Activated CD4-positive, alpha-beta memory T cell treated with anti-CD3 and anti-CD28 coated beads for 36 hours (primary cell): ENCODE results near the gene GPX7. TPM values are rescaled to one million over a fixed set of nuclear protein-coding genes. Genes with fewer than 3 reads are reported as not detected.

ENCODE experiments used
- CTCF ChIA-PET: fragments of 350-600 bp; sonication (Branson Sonifier 250); formaldehyde crosslinking; loops from one replicate; lab custom pipeline; 2021; ENCODE audit warnings: antibody characterized with exemption, inconsistent platforms; lab: Charles Lee
- POLR2A ChIA-PET: fragments of 350-600 bp; sonication (Branson Sonifier 250); formaldehyde crosslinking; loops from one replicate; lab custom pipeline; 2021; ENCODE audit warnings: antibody characterized with exemption; lab: Charles Lee
- DNase-seq: peaks from one replicate; pipeline ENCODE4 v3.0.0-alpha.2; 2020
- H3K27ac Mint-ChIP-seq: one replicate; pipeline ENCODE4 v1.8.0; 2021; ENCODE audit warnings: mixed read lengths
- H3K27me3 Mint-ChIP-seq: one replicate; pipeline ENCODE4 v1.8.0; 2021; ENCODE audit warnings: mixed read lengths
- H3K36me3 Mint-ChIP-seq: one replicate; pipeline ENCODE4 v1.8.0; 2021; ENCODE audit warnings: mixed read lengths
- H3K4me1 Mint-ChIP-seq: one replicate; pipeline ENCODE4 v1.8.0; 2021; ENCODE audit warnings: low read depth, mixed read lengths
- H3K4me3 Mint-ChIP-seq: one replicate; pipeline ENCODE4 v1.8.0; 2021; ENCODE audit warnings: mild to moderate bottlenecking, mixed read lengths
- H3K9me3 Mint-ChIP-seq: one replicate; pipeline ENCODE4 v1.8.0; 2021; ENCODE audit warnings: mixed read lengths
- intact Hi-C: fragments of 100-400 bp; cut with micrococcal nuclease; formaldehyde crosslinking; loops from one replicate; pipeline ENCODE4 v1.15.1; 2023
- total RNA-seq, 2 experiments: library from RNA; stranded (reverse); gene quantifications; one replicate each; pipeline ENCODE4 v1.2.3, GENCODE V29; 2021

The GPX7 gene
- total RNA-seq, 2 experiments from 2014 or later: 19.9 to 20.6 TPM

DNA sequence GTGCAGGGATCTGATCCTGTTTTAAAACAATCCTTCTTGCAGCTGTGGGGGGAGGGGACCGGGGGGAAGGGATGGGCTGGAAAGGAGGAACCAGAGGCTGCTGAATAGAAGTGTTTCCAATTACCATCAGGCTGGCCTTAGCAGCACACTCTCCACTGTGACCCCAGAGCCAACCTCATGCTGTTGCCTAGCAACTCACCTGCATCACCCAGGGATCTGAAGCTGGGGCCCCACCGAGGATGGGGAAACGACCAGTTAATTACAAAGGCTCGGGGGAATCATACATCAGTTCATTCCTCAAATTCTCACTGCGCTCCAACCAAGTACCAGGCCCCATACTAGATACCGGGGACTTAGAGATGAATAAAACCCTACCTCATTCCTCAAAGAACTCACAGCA is 11.9 kb upstream of the GPX7 start:
- no peak overlapping the region for H3K27ac Mint-ChIP-seq
- no peaks in the 10 kb centered on the region for H3K9me3 Mint-ChIP-seq
- DNase-seq: no peak
- no peaks in the 10 kb centered on the region for H3K4me1 Mint-ChIP-seq
- POLR2A ChIA-PET: no interaction called here
- intact Hi-C loops: no loop called here
- no peaks in the 10 kb centered on the region for H3K27me3 Mint-ChIP-seq
- CTCF ChIA-PET: interaction anchor here (0.6 kb wide), 1 partner anchor 327 kb away, joined by 3 read pairs; no protein-coding TSS in a partner anchor
- no peak overlapping the region for H3K4me3 Mint-ChIP-seq
- no peaks in the 10 kb centered on the region for H3K36me3 Mint-ChIP-seq

DNA sequence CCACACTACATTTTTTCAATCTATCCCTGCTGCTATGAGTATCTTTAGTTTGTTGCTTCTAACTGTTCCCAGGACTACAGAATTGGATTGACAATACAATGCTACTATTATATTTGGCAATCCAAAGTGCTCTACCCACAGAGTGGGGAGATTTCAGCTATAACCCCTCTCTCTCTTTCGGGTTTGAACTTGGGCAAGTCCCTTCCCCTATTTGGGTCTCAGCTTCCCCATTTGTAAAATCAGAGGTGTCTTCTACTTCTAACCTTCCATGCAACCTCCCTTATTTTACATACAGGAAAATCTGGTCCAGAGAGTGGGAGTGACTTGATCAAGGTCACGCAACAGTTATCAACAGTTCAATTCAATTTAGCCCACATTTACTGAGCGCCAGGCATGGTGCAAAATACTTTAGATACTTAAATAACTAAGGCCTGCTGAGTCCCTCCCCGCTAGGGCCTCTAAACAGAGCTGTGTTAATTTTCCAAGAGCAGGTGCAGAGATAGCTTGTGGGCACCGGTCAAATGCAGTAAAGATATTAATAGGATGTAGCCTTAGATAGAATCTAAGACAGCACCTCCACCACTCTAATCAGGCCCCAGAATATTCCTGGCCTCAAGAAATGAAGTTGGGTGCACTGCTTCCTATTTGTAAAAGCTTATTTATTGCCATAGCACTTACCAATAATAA is 9.4 kb upstream of the GPX7 start:
- POLR2A ChIA-PET: interaction anchor here (2.4 kb wide), 1 partner anchor 11 kb away, joined by 5 read pairs; no protein-coding TSS in a partner anchor
- intact Hi-C loops: no loop called here
- CTCF ChIA-PET: interaction anchor here (1.3 kb wide), 1 partner anchor 9 kb away, joined by 4 read pairs; no protein-coding TSS in a partner anchor

GRCh38 chr1:52593495-52593894 is 8.7 kb upstream of the GPX7 start:
- Mint-ChIP-seq H3K36me3 (no peaks in the 10 kb centered on the region), H3K4me1 (no peaks in the 10 kb centered on the region), H3K4me3 (no peak overlapping the region), H3K27ac (no peak overlapping the region), H3K9me3 (no peaks in the 10 kb centered on the region), H3K27me3 (no peaks in the 10 kb centered on the region)
- ChIA-PET POLR2A (interaction anchor here (2.4 kb wide), 1 partner anchor 10 kb away, joined by 5 read pairs; no protein-coding TSS in a partner anchor), CTCF (interaction anchor here (1.3 to 1.6 kb wide), 2 partner anchors 8 to 93 kb away, joined by 3 to 4 read pairs; no protein-coding TSS in a partner anchor)
- intact Hi-C loops: no loop called here
- no peak for DNase-seq

More for the DNA sequence above, 9.4 kb upstream of the GPX7 start:
- H3K27ac Mint-ChIP-seq: no peak overlapping the region
- no peak for DNase-seq
- H3K36me3 Mint-ChIP-seq: no peaks in the 10 kb centered on the region
- H3K27me3 Mint-ChIP-seq: no peaks in the 10 kb centered on the region
- no peaks in the 10 kb centered on the region for H3K4me1 Mint-ChIP-seq
- H3K9me3 Mint-ChIP-seq: no peaks in the 10 kb centered on the region
- no peak overlapping the region for H3K4me3 Mint-ChIP-seq

GRCh38 chr1:52595061-52595460 is 7.1 kb upstream of the GPX7 start:
- H3K9me3 Mint-ChIP-seq: no peaks in the 10 kb centered on the region
- H3K36me3 Mint-ChIP-seq: no peaks in the 10 kb centered on the region
- ChIA-PET CTCF (no interaction called here), POLR2A (interaction anchor here (2.4 kb wide), 1 partner anchor 9 kb away, joined by 5 read pairs; no protein-coding TSS in a partner anchor)
- no peak for DNase-seq
- intact Hi-C loops: no loop called here
- H3K27ac Mint-ChIP-seq: no peak overlapping the region
- no peak overlapping the region for H3K4me3 Mint-ChIP-seq
- peaks cover 1% of the 10 kb centered on the region for H3K4me1 Mint-ChIP-seq
- H3K27me3 Mint-ChIP-seq: no peaks in the 10 kb centered on the region

- Mint-ChIP-seq H3K4me1 (peaks cover 17% of the 10 kb centered on the region), H3K27ac (no peak overlapping the region), H3K9me3 (no peaks in the 10 kb centered on the region), H3K36me3 (peaks cover 2% of the 10 kb centered on the region), H3K27me3 (no peaks in the 10 kb centered on the region), H3K4me3 (no peak overlapping the region)
- ChIA-PET POLR2A (no interaction called here), CTCF (no interaction called here)
- no peak for DNase-seq
- intact Hi-C loops: no loop called here
These were observed 4.3 kb upstream of the GPX7 start for GRCh38 chr1:52597912-52598311.

DNA sequence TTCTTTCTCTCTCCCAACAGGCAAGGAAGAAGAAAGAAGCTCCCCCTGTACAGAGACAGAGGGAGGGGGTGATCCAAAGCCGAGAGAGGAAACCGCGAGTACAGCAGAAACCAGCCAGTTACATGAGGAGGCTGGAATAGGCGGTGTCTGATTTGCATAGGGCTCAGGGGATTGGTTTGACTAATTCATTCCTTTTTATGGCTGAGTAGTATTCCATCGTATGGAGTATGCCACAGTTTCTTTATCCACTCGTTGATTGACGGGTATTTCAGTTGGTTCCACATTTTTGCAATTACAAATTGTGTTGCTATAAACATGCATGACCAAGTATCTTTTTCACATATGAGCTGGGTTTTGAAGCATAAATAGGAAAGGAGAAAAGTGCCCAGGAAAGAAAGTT is 3.4 kb upstream of the GPX7 start:
- peaks cover 3% of the 10 kb centered on the region for H3K36me3 Mint-ChIP-seq
- DNase-seq: no peak
- H3K27me3 Mint-ChIP-seq: no peaks in the 10 kb centered on the region
- H3K9me3 Mint-ChIP-seq: no peaks in the 10 kb centered on the region
- H3K4me3 Mint-ChIP-seq: no peak overlapping the region
- ChIA-PET CTCF (interaction anchor here (0.8 kb wide), 1 partner anchor 35 kb away, joined by 3 read pairs; no protein-coding TSS in a partner anchor), POLR2A (interaction anchor here (0.7 kb wide), 1 partner anchor 46 kb away, joined by 6 read pairs; the partner anchor contains the start of gene TUT4)
- peaks cover 25% of the 10 kb centered on the region for H3K4me1 Mint-ChIP-seq
- intact Hi-C loops: no loop called here
- no peak overlapping the region for H3K27ac Mint-ChIP-seq

DNA sequence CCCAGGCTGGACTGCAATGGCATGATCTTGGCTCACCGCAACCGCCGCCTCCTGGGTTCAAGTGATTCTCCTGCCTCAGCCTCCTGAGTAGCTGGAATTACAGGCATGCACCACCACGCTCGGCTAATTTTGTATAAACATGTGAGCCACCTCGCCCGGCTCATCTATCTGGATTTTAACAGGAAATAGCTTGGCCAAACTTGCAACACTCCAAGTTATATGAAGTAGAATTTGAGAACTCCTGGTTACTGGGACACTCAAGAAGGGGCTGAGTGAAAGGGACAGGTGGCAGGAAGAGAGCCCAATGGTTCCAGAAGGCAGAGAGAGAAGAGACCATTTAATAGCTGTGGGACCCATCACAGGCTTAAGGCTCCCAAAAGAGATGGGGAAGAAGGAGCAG is 2.9 kb upstream of the GPX7 start:
- H3K4me3 Mint-ChIP-seq: no peak overlapping the region
- H3K27ac Mint-ChIP-seq: no peak overlapping the region
- intact Hi-C loops: no loop called here
- H3K4me1 Mint-ChIP-seq: peaks cover 30% of the 10 kb centered on the region
- no peak for DNase-seq
- no peaks in the 10 kb centered on the region for H3K9me3 Mint-ChIP-seq
- ChIA-PET CTCF (interaction anchor here (0.8 kb wide), 1 partner anchor 34 kb away, joined by 3 read pairs; no protein-coding TSS in a partner anchor), POLR2A (interaction anchor here (0.7 kb wide), 1 partner anchor 46 kb away, joined by 6 read pairs; the partner anchor contains the start of gene TUT4)
- H3K36me3 Mint-ChIP-seq: peaks cover 3% of the 10 kb centered on the region
- no peaks in the 10 kb centered on the region for H3K27me3 Mint-ChIP-seq

DNA sequence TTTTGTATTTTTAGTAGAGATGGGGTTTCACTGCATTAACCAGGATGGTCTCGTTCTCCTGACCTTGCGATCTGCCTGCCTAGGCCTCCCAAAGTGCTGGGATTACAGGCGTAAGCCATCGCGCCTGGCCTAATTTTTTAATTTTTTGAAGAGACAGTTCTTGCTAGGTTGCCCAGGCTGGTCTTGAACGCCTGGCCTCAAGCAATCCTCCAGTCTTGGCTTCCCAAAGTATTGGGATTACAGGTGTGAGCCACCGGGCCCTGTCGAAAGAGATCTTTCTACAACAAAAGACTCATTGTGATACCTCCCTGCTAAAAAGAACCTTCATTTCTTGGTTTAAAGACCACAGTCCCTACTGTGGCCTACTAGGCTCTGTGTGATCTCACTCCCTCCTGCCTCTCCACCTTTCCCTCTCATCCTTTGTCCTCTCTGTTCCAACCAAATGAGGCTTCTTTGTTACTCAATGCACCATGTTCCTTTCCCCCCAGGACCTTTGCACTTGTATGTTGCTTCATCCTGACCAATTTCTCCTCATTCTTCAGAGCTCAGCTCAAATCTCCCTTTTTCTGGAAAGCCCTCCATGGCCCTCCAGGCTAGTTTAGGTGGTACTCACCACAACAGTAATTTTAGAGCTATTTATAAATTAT is 1.5 kb upstream of the GPX7 start:
- H3K4me3 Mint-ChIP-seq: no peak overlapping the region
- H3K36me3 Mint-ChIP-seq: peaks cover 3% of the 10 kb centered on the region
- no peaks in the 10 kb centered on the region for H3K9me3 Mint-ChIP-seq
- no peak overlapping the region for H3K27ac Mint-ChIP-seq
- no peak for DNase-seq
- peaks cover 33% of the 10 kb centered on the region for H3K4me1 Mint-ChIP-seq
- H3K27me3 Mint-ChIP-seq: no peaks in the 10 kb centered on the region
- ChIA-PET POLR2A (interaction anchor here (1.2 to 2.5 kb wide), 5 partner anchors 13 to 197 kb away, joined by 3 to 10 read pairs (median 5); partner anchors contain the start of genes ORC1, PRPF38A and SHISAL2A), CTCF (no interaction called here)
- intact Hi-C loops: loop anchor here (5.0 kb wide), 1 partner anchor 57 kb away; no protein-coding TSS in a partner anchor

DNA sequence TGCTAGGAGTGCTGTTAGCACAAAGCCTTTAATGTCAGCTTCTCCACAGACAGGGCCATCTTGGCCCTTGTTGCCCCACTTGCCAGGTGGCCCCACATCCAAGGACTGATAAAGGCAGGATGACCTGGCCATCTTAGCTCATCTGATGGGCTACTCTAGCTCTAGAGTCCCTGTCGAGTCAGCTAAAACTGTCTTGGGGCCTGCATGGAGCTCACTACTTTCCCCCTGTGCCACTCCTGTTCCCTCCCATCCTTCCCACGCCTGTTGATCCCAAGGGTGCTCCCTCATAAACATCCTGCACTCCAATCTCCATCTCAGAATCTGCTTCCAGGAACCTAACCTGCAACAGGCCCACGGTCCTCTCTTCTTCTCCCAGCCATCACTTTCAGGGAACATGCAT is 652 bp upstream of the GPX7 start:
- DNase-seq: peak; percentile 12
- CTCF ChIA-PET: interaction anchor here (0.6 to 0.9 kb wide), 2 partner anchors 8 to 85 kb away, joined by 3 to 4 read pairs; no protein-coding TSS in a partner anchor
- H3K9me3 Mint-ChIP-seq: no peaks in the 10 kb centered on the region
- H3K36me3 Mint-ChIP-seq: peaks cover 9% of the 10 kb centered on the region
- H3K4me3 Mint-ChIP-seq: peak overlapping the region; percentile 78
- intact Hi-C loops: loop anchor here (5.0 kb wide), 1 partner anchor 56 kb away; no protein-coding TSS in a partner anchor
- peaks cover 40% of the 10 kb centered on the region for H3K4me1 Mint-ChIP-seq
- POLR2A ChIA-PET: interaction anchor here (0.5 to 2.5 kb wide), 8 partner anchors 12 to 758 kb away, joined by 3 to 10 read pairs (median 4); partner anchors contain the start of genes ORC1, PRPF38A and SHISAL2A
- H3K27me3 Mint-ChIP-seq: no peaks in the 10 kb centered on the region
- H3K27ac Mint-ChIP-seq: peak overlapping the region; percentile 66

GRCh38 chr1:52602856-52603600 is 857 bp downstream of the GPX7 start:
- CTCF ChIA-PET: no interaction called here
- Mint-ChIP-seq H3K27ac (peak overlapping the region; percentile 90), H3K36me3 (peaks cover 18% of the 10 kb centered on the region), H3K4me3 (peak overlapping the region; percentile 91), H3K9me3 (no peaks in the 10 kb centered on the region), H3K4me1 (peaks cover 40% of the 10 kb centered on the region), H3K27me3 (no peaks in the 10 kb centered on the region)
- intact Hi-C loops: loop anchor here (1.0 to 5.0 kb wide), 4 partner anchors 32 to 199 kb away; partner anchors contain the start of genes ORC1, PRPF38A and TUT4
- DNase-seq: peak; percentile 50
- POLR2A ChIA-PET: interaction anchor here (0.6 to 1.7 kb wide), 3 partner anchors 9 to 199 kb away, joined by 4 to 6 read pairs (median 5); partner anchors contain the start of genes ORC1 and PRPF38A

- Mint-ChIP-seq H3K9me3 (no peaks in the 10 kb centered on the region), H3K36me3 (peaks cover 22% of the 10 kb centered on the region), H3K4me1 (peaks cover 40% of the 10 kb centered on the region), H3K27ac (peak overlapping the region; percentile 90), H3K27me3 (no peaks in the 10 kb centered on the region), H3K4me3 (peak overlapping the region; percentile 91)
- intact Hi-C loops: loop anchor here (1.0 to 5.0 kb wide), 4 partner anchors 31 to 199 kb away; partner anchors contain the start of genes ORC1, PRPF38A and TUT4
- no peak for DNase-seq
- ChIA-PET POLR2A (interaction anchor here (1.3 to 1.7 kb wide), 2 partner anchors 10 to 199 kb away, joined by 4 to 5 read pairs; partner anchors contain the start of genes ORC1 and PRPF38A), CTCF (interaction anchor here (0.9 kb wide), 1 partner anchor 24 kb away, joined by 3 read pairs; no protein-coding TSS in a partner anchor)
These were observed 1.5 kb downstream of the GPX7 start for GRCh38 chr1:52603630-52604029.
